GM12878 (cell line): Measurements from ENCODE around the gene RBM45. TPM values are rescaled to one million over a fixed set of nuclear protein-coding genes. Genes with fewer than 3 reads are reported as not detected.

Source experiments
- ATAC-seq: fragments of 200-7000 bp; cut with Tn5 transposase; 3 replicates; pipeline ENCODE4 v1.9.1; 2020; ENCODE audit warnings: mild to moderate bottlenecking, moderate library complexity
- BruUV-seq: library from RNA; stranded (reverse); fragments of 400-500 nt; replicated peaks from 2 replicates; lab custom pipeline; 2021; lab: Mats Ljungman, UMichigan
- CTCF ChIA-PET: fragments of 300-600 bp; sonication (Branson Sonifier 250); formaldehyde crosslinking; extraction: SDS; loops from one replicate; lab custom pipeline; 2021; ENCODE audit warnings: inconsistent platforms; lab: Yijun Ruan, JAX
- POLR2A ChIA-PET: fragments of 350-600 bp; formaldehyde crosslinking; extraction: SDS; loops from one replicate; lab custom pipeline; 2021; ENCODE audit warnings: inconsistent platforms; lab: Charles Lee
- RAD21 ChIA-PET: fragments of 300-600 bp; sonication (Branson Sonifier 250); formaldehyde crosslinking; loops from one replicate; lab custom pipeline; 2023; ENCODE audit warnings: antibody characterized with exemption; ENCODE audit not compliant: unreplicated experiment; lab: Charles Lee
- SMC1A ChIA-PET: fragments of 300-600 bp; sonication (Branson Sonifier 250); formaldehyde crosslinking; loops from one replicate; lab custom pipeline; 2023; ENCODE audit not compliant: unreplicated experiment, uncharacterized antibody; lab: Charles Lee
- DNase-seq: peaks from one replicate; pipeline ENCODE4 v3.0.0-alpha.2; 2011; ENCODE audit warnings: low read depth, low spot score
- FAIRE-seq: peaks from 3 replicates; lab custom pipeline; 2011; peaks lifted over from hg19 to GRCh38; lab: Jason Lieb, UNC
- H2AFZ ChIP-seq: 2 replicates; pipeline ENCODE4 v1.6.0; 2011; ENCODE audit warnings: low read depth, low read length, control low read depth; ENCODE audit not compliant: control insufficient read depth
- H3K27ac ChIP-seq: 2 replicates; pipeline ENCODE4 v1.5.1; 2011; ENCODE audit warnings: control low read depth; ENCODE audit not compliant: control insufficient read depth, insufficient read depth
- H3K27me3 ChIP-seq, 2 experiments: replicated peaks in 1 of 2; 2 replicates each; pipeline versions ENCODE4 v1.6.0 to v1.6.1; 2011; ENCODE audit warnings: low read length in 1 of 2; ENCODE audit not compliant: control insufficient read depth in 2 of 2, insufficient read depth in 2 of 2
- H3K36me3 ChIP-seq, 2 experiments: 2 replicates each; pipeline ENCODE4 v1.5.1; 2011; ENCODE audit warnings: low read length in 1 of 2; ENCODE audit not compliant: control insufficient read depth in 2 of 2, insufficient read depth in 2 of 2
- H3K4me1 ChIP-seq: 2 replicates; pipeline ENCODE4 v1.6.1; 2011; ENCODE audit warnings: mild to moderate bottlenecking, low read length, moderate library complexity, mixed read lengths; ENCODE audit not compliant: control insufficient read depth, insufficient read depth
- H3K4me2 ChIP-seq: 2 replicates; pipeline ENCODE4 v1.6.0; 2011; ENCODE audit warnings: control low read depth; ENCODE audit not compliant: control insufficient read depth, insufficient read depth
- H3K4me3 ChIP-seq: fragments of 200-600 bp; sonication (generic); 2 replicates; pipeline ENCODE4 v1.5.1; 2016
- H3K79me2 ChIP-seq: 2 replicates; pipeline ENCODE4 v1.6.0; 2011; ENCODE audit warnings: low read length; ENCODE audit not compliant: control insufficient read depth, insufficient read depth
- H3K9ac ChIP-seq: 2 replicates; pipeline ENCODE4 v1.8.0; 2011; ENCODE audit warnings: low read length, control low read depth, mixed read lengths; ENCODE audit not compliant: control insufficient read depth, insufficient read depth
- H3K9me3 ChIP-seq: replicated peaks from 3 replicates; pipeline ENCODE4 v1.5.1; 2011; ENCODE audit warnings: mild to moderate bottlenecking, low read length; ENCODE audit not compliant: control insufficient read depth, insufficient read depth
- H4K20me1 ChIP-seq: 2 replicates; pipeline ENCODE4 v1.6.0; 2011; ENCODE audit not compliant: control insufficient read depth, insufficient read depth
- CBX5 ChIP-seq: sonication (generic); IDR thresholded peaks from 2 replicates; pipeline ENCODE4 v1.6.1; 2016; ENCODE audit warnings: low read depth, moderate library complexity, mild to moderate bottlenecking, inconsistent platforms
- DPF2 ChIP-seq: fragments of 450-650 bp; IDR thresholded peaks from 2 replicates; pipeline ENCODE4 v1.6.1; 2017; ENCODE audit warnings: mild to moderate bottlenecking
- EED ChIP-seq: sonication (generic); IDR thresholded peaks from 2 replicates; pipeline ENCODE4 v1.6.1; 2016; ENCODE audit warnings: antibody characterized with exemption, low read depth
- GABPA ChIP-seq: IDR thresholded peaks from 2 replicates; pipeline ENCODE4 v1.6.1; 2014; ENCODE audit warnings: antibody characterized with exemption, low read depth, mild to moderate bottlenecking, inconsistent platforms
- IKZF1 ChIP-seq: fragments of 450-650 bp; conservative IDR thresholded peaks from 2 replicates; pipeline ENCODE4 v1.6.1; 2017; ENCODE audit warnings: antibody characterized with exemption, mild to moderate bottlenecking
- JUND ChIP-seq: IDR thresholded peaks from 2 replicates; pipeline ENCODE4 v1.6.1; 2012; ENCODE audit warnings: low read depth, mild to moderate bottlenecking, low read length, improper control_type of control experiment, moderate library complexity
- MEF2A ChIP-seq: IDR thresholded peaks from 2 replicates; pipeline ENCODE4 v1.6.1; 2011; ENCODE audit warnings: low read depth, mild to moderate bottlenecking, low read length, moderate library complexity; ENCODE audit not compliant: insufficient read depth
- MTA2 ChIP-seq: fragments of 450-650 bp; IDR thresholded peaks from 2 replicates; pipeline ENCODE4 v1.6.1; 2016; ENCODE audit warnings: low read depth, mild to moderate bottlenecking, moderate library complexity
- RB1 ChIP-seq: fragments of 450-650 bp; formaldehyde crosslinking; IDR thresholded peaks from 2 replicates; pipeline ENCODE4 v1.6.1; 2017; ENCODE audit warnings: mild to moderate bottlenecking, borderline replicate concordance
- SMAD1 ChIP-seq: fragments of 450-650 bp; IDR thresholded peaks from 2 replicates; pipeline ENCODE4 v1.6.1; 2018; ENCODE audit warnings: mild to moderate bottlenecking, low read depth; ENCODE audit not compliant: partially characterized antibody
- SREBF2 ChIP-seq: IDR thresholded peaks from 2 replicates; pipeline ENCODE4 v1.6.1; 2012; ENCODE audit warnings: mild to moderate bottlenecking, low read length
- SUPT20H ChIP-seq: IDR thresholded peaks from 2 replicates; pipeline ENCODE4 v1.6.1; 2011; ENCODE audit warnings: low read depth, mild to moderate bottlenecking, low read length, moderate library complexity, borderline replicate concordance; ENCODE audit not compliant: control insufficient read depth
- TAF1 ChIP-seq: IDR thresholded peaks from 2 replicates; pipeline ENCODE4 v1.6.1; 2011; ENCODE audit warnings: mild to moderate bottlenecking, low read depth, low read length, borderline replicate concordance
- TARDBP ChIP-seq: IDR thresholded peaks from 2 replicates; pipeline ENCODE4 v1.6.1; 2016; ENCODE audit warnings: borderline replicate concordance
- TBL1XR1 ChIP-seq: IDR thresholded peaks from 2 replicates; pipeline ENCODE4 v1.6.1; 2012; ENCODE audit warnings: low read depth, low read length, improper control_type of control experiment
- TCF12 ChIP-seq: IDR thresholded peaks from 2 replicates; pipeline ENCODE4 v1.6.1; 2011; ENCODE audit warnings: low read depth, mild to moderate bottlenecking, low read length
- TCF7 ChIP-seq: IDR thresholded peaks from 2 replicates; pipeline ENCODE4 v1.6.1; 2014; ENCODE audit warnings: antibody characterized with exemption, borderline replicate concordance
- USF1 ChIP-seq: IDR thresholded peaks from 2 replicates; pipeline ENCODE4 v1.6.1; 2011; ENCODE audit warnings: borderline replicate concordance, low read depth, mild to moderate bottlenecking, moderate library complexity, mixed read lengths, low read length; ENCODE audit not compliant: insufficient read depth; ENCODE audit errors: extremely low read length
- WRNIP1 ChIP-seq: IDR thresholded peaks from 2 replicates; pipeline ENCODE4 v1.6.1; 2011; ENCODE audit warnings: low read depth, low read length, improper control_type of control experiment, borderline replicate concordance
- ZZZ3 ChIP-seq: IDR thresholded peaks from 2 replicates; pipeline ENCODE4 v1.6.1; 2011; ENCODE audit warnings: low read depth; ENCODE audit not compliant: control insufficient read depth, insufficient read length
- WGBS: methylation state at CpG from one replicate; pipeline ENCODE4 v1.1.6; 2016; ENCODE audit warnings: low lambda C conversion rate; ENCODE audit not compliant: insufficient replicate concordance, insufficient coverage; ENCODE audit errors: missing lambda C conversion rate; 5-methylcytosine and 5-hydroxymethylcytosine counted together
- in situ Hi-C: fragments of 300-500 bp; cut with MboI; formaldehyde crosslinking; loops from 9 replicates; pipeline ENCODE4 v1.14.3; 2018; ENCODE audit warnings: mixed read lengths
- intact Hi-C: fragments of 100-400 bp; cut with micrococcal nuclease; formaldehyde crosslinking; loops from one replicate; pipeline ENCODE4 v1.14.2; 2022; ENCODE audit not compliant: unreplicated experiment
- polyA plus RNA-seq, 11 experiments: library from polyadenylated mRNA; depleted of rRNA in 4 of 11; unstranded in 6 of 11; stranded (reverse) in 5 of 11; fragments of >200 nt; fragmentation: Nextera tagmentation in 4 of 11; fragmentation: Illumina TruSeq in 1 of 11; extraction: Ambion mirVana in 4 of 11; extraction: Trizol in 1 of 11; gene quantifications; 1 replicate in 1 of 11; 2 replicates in 10 of 11; pipeline versions ENCODE4 v1.2.1 to v1.2.3, GENCODE V29; 2011 to 2016; ENCODE audit warnings: inconsistent platforms in 2 of 11, missing spikeins in 2 of 11, low read depth in 1 of 11
- total RNA-seq, 4 experiments: library from RNA; depleted of rRNA in 3 of 4; stranded (reverse); fragments of >200 nt in 3 of 4; fragmentation: Illumina TruSeq in 1 of 4; extraction: Trizol in 1 of 4; gene quantifications; 2 replicates each; pipeline versions ENCODE4 v1.2.1 to v1.2.3, GENCODE V29; 2013 to 2021

Gene RBM45
- total and polyA plus RNA-seq, 10 of the 15 experiments (the other 5 are each of a cell fraction or from before 2014, with no cell fraction given): 6.2 to 21.7 (median 14.6) TPM

- Histone ChIP-seq H3K9me3 (no peaks in the 10 kb centered on the region), H3K27me3 (peaks cover 0 to 2% of the 10 kb centered on the region in 2 experiments; a peak in 1 of 4 replicates), H3K4me2 (no peak overlapping the region), H3K79me2 (no peaks in the 10 kb centered on the region), H3K4me1 (no peaks in the 10 kb centered on the region), H3K36me3 (no peaks in the 10 kb centered on the region), H2AFZ (no peak overlapping the region), H3K27ac (no peak overlapping the region), H3K4me3 (no peak overlapping the region), H4K20me1 (no peaks in the 10 kb centered on the region), H3K9ac (no peak overlapping the region)
- in situ Hi-C loops: no loop called here
- SMC1A ChIA-PET: no interaction called here
- 22% methylated on average over 6 of the region's 6 CpGs for WGBS
- TF ChIP-seq GABPA: no peak
- TF ChIP-seq CBX5: no peak
- TF ChIP-seq TBL1XR1: no peak
- no peak for TF ChIP-seq MEF2A
- TF ChIP-seq TAF1: no peak
- no peak for TF ChIP-seq TARDBP
- TF ChIP-seq WRNIP1: no peak
- no peak for TF ChIP-seq ZZZ3
- no peak for TF ChIP-seq TCF12
- TF ChIP-seq JUND: no peak
- TF ChIP-seq DPF2: no peak
- TF ChIP-seq SMAD1: no peak
- no peak for TF ChIP-seq SUPT20H
- TF ChIP-seq USF1: no peak
- no peak for TF ChIP-seq RB1
- no peak for TF ChIP-seq IKZF1
- no peak for TF ChIP-seq EED
- no peak for TF ChIP-seq SREBF2
- TF ChIP-seq MTA2: no peak
- no peak for TF ChIP-seq TCF7
- POLR2A ChIA-PET: no interaction called here
- BruUV-seq: no TSS peak
- ATAC-seq (no peak), DNase-seq (no peak), FAIRE-seq (no peak)
- intact Hi-C loops: no loop called here
- RAD21 ChIA-PET: no interaction called here
- CTCF ChIA-PET: no interaction called here
Measured at GRCh38 chr2:178088774-178089270, 23.4 kb upstream of the RBM45 start.
